Astrocyte (in vitro differentiated cells and primary cell): ENCODE results near the gene KIF20B.

Source experiments
- EZH2 ChIP-seq: IDR thresholded peaks from 2 replicates; pipeline ENCODE4 v1.6.1; 2012; ENCODE audit warnings: mild to moderate bottlenecking, low read length, inconsistent platforms; ENCODE audit not compliant: insufficient read depth
- TF ChIP-seq, protein P1 (sequence below): IDR thresholded peaks from 2 replicates; pipeline ENCODE4 v1.5.1; 2011; ENCODE audit warnings: low read depth, mild to moderate bottlenecking, inconsistent platforms, low read length, moderate library complexity; ENCODE audit not compliant: insufficient read depth

DNA sequence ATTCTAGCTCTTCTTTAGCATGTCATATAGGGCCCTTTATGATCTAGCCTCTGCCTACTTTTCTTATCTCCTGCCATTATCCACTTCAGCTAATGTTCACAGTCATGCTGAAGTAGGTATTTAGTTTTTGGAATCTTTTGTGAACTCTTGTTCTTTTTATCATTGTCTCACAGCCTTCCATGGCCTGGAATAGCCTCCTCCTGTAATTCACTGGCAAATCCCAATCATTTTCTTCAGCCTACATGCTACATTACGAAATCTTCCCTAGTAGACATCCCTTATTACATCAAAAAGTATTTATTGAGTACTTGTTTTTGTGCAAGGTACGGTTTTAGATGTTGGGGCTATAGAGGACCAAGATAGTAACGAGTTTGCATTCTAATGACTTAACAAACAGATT is 3.4 kb upstream of the KIF20B start:
- TF ChIP-seq, protein P1, sequence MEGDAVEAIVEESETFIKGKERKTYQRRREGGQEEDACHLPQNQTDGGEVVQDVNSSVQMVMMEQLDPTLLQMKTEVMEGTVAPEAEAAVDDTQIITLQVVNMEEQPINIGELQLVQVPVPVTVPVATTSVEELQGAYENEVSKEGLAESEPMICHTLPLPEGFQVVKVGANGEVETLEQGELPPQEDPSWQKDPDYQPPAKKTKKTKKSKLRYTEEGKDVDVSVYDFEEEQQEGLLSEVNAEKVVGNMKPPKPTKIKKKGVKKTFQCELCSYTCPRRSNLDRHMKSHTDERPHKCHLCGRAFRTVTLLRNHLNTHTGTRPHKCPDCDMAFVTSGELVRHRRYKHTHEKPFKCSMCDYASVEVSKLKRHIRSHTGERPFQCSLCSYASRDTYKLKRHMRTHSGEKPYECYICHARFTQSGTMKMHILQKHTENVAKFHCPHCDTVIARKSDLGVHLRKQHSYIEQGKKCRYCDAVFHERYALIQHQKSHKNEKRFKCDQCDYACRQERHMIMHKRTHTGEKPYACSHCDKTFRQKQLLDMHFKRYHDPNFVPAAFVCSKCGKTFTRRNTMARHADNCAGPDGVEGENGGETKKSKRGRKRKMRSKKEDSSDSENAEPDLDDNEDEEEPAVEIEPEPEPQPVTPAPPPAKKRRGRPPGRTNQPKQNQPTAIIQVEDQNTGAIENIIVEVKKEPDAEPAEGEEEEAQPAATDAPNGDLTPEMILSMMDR = no peak
- no peak for TF ChIP-seq EZH2
